Measurements from ENCODE around the gene VPS26C.

GRCh38 chr21:37186983-37187382, 80.2 kb downstream of the VPS26C start:
- TF ChIP-seq GATA2 (IDR thresholded peaks at IDR 0.05; ENCODE audit: low read depth, low read length) (no peak), GATA3 (IDR thresholded peaks at IDR 0.05; ENCODE audit: low read depth, low read length) (no peak)

All from SH-SY5Y (cell line).